B cell (primary cell): ENCODE measurements around the gene GUCD1. TPM values are rescaled to one million over a fixed set of nuclear protein-coding genes. Genes with fewer than 3 reads are reported as not detected.
A peak's percentile ranks its signal among the peaks of the same experiment; 100 is the strongest.

Experiments used
- ATAC-seq: fragments of 200-7000 bp; cut with Tn5 transposase; one replicate; pipeline ENCODE4 v1.10.0; 2021; ENCODE audit warnings: low read depth, mild to moderate bottlenecking, moderate number of reproducible peaks, moderate library complexity
- CTCF ChIA-PET: fragments of 350-600 bp; sonication (Branson Sonifier 250); formaldehyde crosslinking; loops from one replicate; lab custom pipeline; 2021; ENCODE audit warnings: antibody characterized with exemption, inconsistent platforms; lab: Charles Lee
- POLR2A ChIA-PET: fragments of 350-600 bp; sonication (Branson Sonifier 250); formaldehyde crosslinking; loops from one replicate; lab custom pipeline; 2021; ENCODE audit warnings: antibody characterized with exemption; lab: Charles Lee
- DNase-seq: peaks from one replicate; pipeline ENCODE4 v3.0.0; 2013
- H2AFZ ChIP-seq: 2 replicates; pipeline ENCODE4 v1.6.1; 2012; ENCODE audit warnings: mild to moderate bottlenecking, low read depth, low read length; ENCODE audit not compliant: insufficient read depth, poor library complexity, severe bottlenecking
- H3K27ac ChIP-seq, 2 donors: 1 replicate in 1 of 2; 2 replicates in 1 of 2; pipeline ENCODE4 v1.5.1; 2012 to 2013; ENCODE audit warnings: low read length in 2 of 2, mild to moderate bottlenecking in 2 of 2, moderate library complexity in 1 of 2
- H3K27me3 ChIP-seq, 4 experiments: fragments of 200-600 bp in 1 of 4; sonication (generic) in 1 of 4; replicated peaks in 1 of 4; 1 replicate in 2 of 4; 2 replicates in 2 of 4; pipeline versions ENCODE4 v1.6.1 to v1.7.0; 2013 to 2016; ENCODE audit warnings: low read length in 3 of 4, mild to moderate bottlenecking in 2 of 4, mixed read lengths in 1 of 4, moderate library complexity in 1 of 4; ENCODE audit not compliant: insufficient read depth in 4 of 4, control insufficient read depth in 3 of 4; ENCODE audit errors: control extremely low read depth in 1 of 4
- H3K36me3 ChIP-seq, 2 experiments: replicated peaks in 1 of 2; 1 replicate in 1 of 2; 2 replicates in 1 of 2; pipeline versions ENCODE4 v1.6.1 to v1.7.1; 2013; ENCODE audit warnings: low read length in 1 of 2; ENCODE audit not compliant: insufficient read depth in 2 of 2, control insufficient read depth in 1 of 2; ENCODE audit errors: control extremely low read depth in 1 of 2, extremely low read depth in 1 of 2
- H3K4me1 ChIP-seq, 2 donors: fragments of 200-600 bp in 1 of 2; sonication (generic) in 1 of 2; 1 replicate in 1 of 2; 2 replicates in 1 of 2; pipeline versions ENCODE4 v1.5.1 to v1.6.1; 2013 to 2017; ENCODE audit warnings: low read length in 2 of 2; ENCODE audit not compliant: control insufficient read depth in 2 of 2, insufficient read depth in 2 of 2
- H3K4me2 ChIP-seq: replicated peaks from 2 replicates; pipeline ENCODE3; 2012; ENCODE audit warnings: mild to moderate bottlenecking, low read depth, low read length; ENCODE audit not compliant: poor library complexity, severe bottlenecking
- H3K4me3 ChIP-seq, 5 experiments: fragments of 200-600 bp in 1 of 5; sonication (generic) in 1 of 5; 1 replicate in 3 of 5; 2 replicates in 2 of 5; pipeline versions ENCODE4 v1.5.1 to v1.7.0; 2011 to 2016; ENCODE audit warnings: low read length in 4 of 5, mild to moderate bottlenecking in 4 of 5, low read depth in 2 of 5, control low read depth in 1 of 5, moderate library complexity in 1 of 5; ENCODE audit not compliant: insufficient read depth in 1 of 5; ENCODE audit errors: control extremely low read depth in 1 of 5, extremely low read depth in 1 of 5
- H3K79me2 ChIP-seq: fragments of 200-600 bp; sonication (generic); one replicate; pipeline ENCODE4 v1.6.0; 2016; ENCODE audit warnings: low read length; ENCODE audit not compliant: control insufficient read depth, insufficient read depth
- H3K9ac ChIP-seq: fragments of 200-600 bp; sonication (generic); 2 replicates; pipeline ENCODE4 v1.6.1; 2017; ENCODE audit warnings: mild to moderate bottlenecking, low read length, moderate library complexity
- H3K9me3 ChIP-seq, 3 donors: one replicate each; pipeline versions ENCODE4 v1.6.1 to v1.7.1; 2013; ENCODE audit warnings: low read length in 2 of 3; ENCODE audit not compliant: control insufficient read depth in 2 of 3, insufficient read depth in 1 of 3; ENCODE audit errors: control extremely low read depth in 1 of 3
- H4K20me1 ChIP-seq: 2 replicates; pipeline ENCODE4 v1.6.0; 2012; ENCODE audit warnings: mild to moderate bottlenecking, low read length; ENCODE audit not compliant: insufficient read depth, control insufficient read depth, poor library complexity, severe bottlenecking
- H3K27ac Mint-ChIP-seq: one replicate; pipeline ENCODE4 v1.8.0; 2021; ENCODE audit warnings: mixed read lengths
- H3K27me3 Mint-ChIP-seq: one replicate; pipeline ENCODE4 v1.8.0; 2021; ENCODE audit warnings: mixed read lengths
- H3K4me1 Mint-ChIP-seq: one replicate; pipeline ENCODE4 v1.8.0; 2021; ENCODE audit warnings: mixed read lengths
- H3K4me3 Mint-ChIP-seq: one replicate; pipeline ENCODE4 v1.8.0; 2021; ENCODE audit warnings: mixed read lengths
- H3K9me3 Mint-ChIP-seq: one replicate; pipeline ENCODE4 v1.8.0; 2022; ENCODE audit warnings: mixed read lengths; ENCODE audit not compliant: insufficient read depth
- CTCF ChIP-seq: fragments of 200-600 bp; IDR thresholded peaks from one replicate; pipeline ENCODE4 v1.8.0; 2022; ENCODE audit warnings: antibody characterized with exemption, mild to moderate bottlenecking
- EZH2 ChIP-seq: IDR thresholded peaks from 2 replicates; pipeline ENCODE4 v1.6.1; 2012; ENCODE audit warnings: borderline replicate concordance, low read depth, mild to moderate bottlenecking, moderate library complexity, low read length; ENCODE audit not compliant: insufficient read depth, poor library complexity, severe bottlenecking
- WGBS: methylation state at CpG from one replicate; pipeline ENCODE4 v1.1.5; 2013; ENCODE audit warnings: missing lambda C conversion rate; ENCODE audit not compliant: insufficient coverage; 5-methylcytosine and 5-hydroxymethylcytosine counted together
- intact Hi-C: fragments of 100-400 bp; cut with micrococcal nuclease; formaldehyde crosslinking; loops from one replicate; pipeline ENCODE4 v1.10.0; 2022
- polyA plus RNA-seq: library from polyadenylated mRNA; depleted of rRNA; stranded (reverse); fragments of >200 nt; gene quantifications from 2 replicates; pipeline ENCODE4 v1.2.3, GENCODE V29; 2012
- total RNA-seq, 2 donors: library from RNA; stranded (reverse); fragments of 120-200 nt in 1 of 2; gene quantifications; 1 replicate in 1 of 2; 2 replicates in 1 of 2; pipeline versions ENCODE4 v1.2.3 to v1.2.4, GENCODE V29; 2013 to 2022

GUCD1 gene
- total and polyA plus RNA-seq, 2 donors (not counting 1 experiment from before 2014, with no cell fraction given), result 257 to 378 TPM

- no peaks in the 10 kb centered on the region for H3K9me3 Mint-ChIP-seq
- H3K4me1 Mint-ChIP-seq, result peaks cover 67% of the 10 kb centered on the region
- ATAC-seq, result no peak
- no peaks in the 10 kb centered on the region for H3K27me3 ChIP-seq
- no peak for DNase-seq
- H3K4me1 ChIP-seq, result peaks cover 41 to 55% of the 10 kb centered on the region in 2 donors
- H3K9ac ChIP-seq, result peak overlapping the region; percentile 41
- no peaks in the 10 kb centered on the region for H3K27me3 Mint-ChIP-seq
- H3K79me2 ChIP-seq, result peaks cover 87% of the 10 kb centered on the region
- POLR2A ChIA-PET, result interaction anchor here (0.5 to 0.7 kb wide), 2 partner anchors 10 kb away, joined by 3 to 7 read pairs; no protein-coding TSS in a partner anchor
- H3K4me3 ChIP-seq, result peak overlapping the region in 1 of 5 experiments; percentile 16
- H4K20me1 ChIP-seq, result peaks cover 74% of the 10 kb centered on the region
- peak overlapping the region; percentile 87 to 96 for H3K27ac ChIP-seq
- no peak for TF ChIP-seq EZH2
- no peak for TF ChIP-seq CTCF
- peaks cover 7 to 61% of the 10 kb centered on the region in 2 experiments for H3K36me3 ChIP-seq
- H3K4me3 Mint-ChIP-seq, result peak overlapping the region; percentile 52
- no peaks in the 10 kb centered on the region for H3K9me3 ChIP-seq
- 57% methylated on average over 6 of the region's 6 CpGs for WGBS
- H2AFZ ChIP-seq, result no peak overlapping the region
- intact Hi-C loops, result loop anchor here (10.0 kb wide), 2 partner anchors 746 to 1406 kb away; partner anchors contain the start of genes RAB36 and RSPH14
- H3K4me2 ChIP-seq, result peak overlapping the region; percentile 83
- CTCF ChIA-PET, result interaction anchor here (0.7 to 2.6 kb wide), 3 partner anchors 24 to 133 kb away, joined by 3 to 8 read pairs (median 7); no protein-coding TSS in a partner anchor
- H3K27ac Mint-ChIP-seq, result peak overlapping the region; percentile 91
Observed at GRCh38 chr22:24550902-24551435, 4.0 kb downstream of the GUCD1 start.
